Urothelium cell line (cell line): ENCODE measurements around the gene C1QTNF1.

ENCODE experiments used
- DNase-seq: peaks from one replicate; pipeline ENCODE4 v3.0.0; 2011; ENCODE audit warnings: low spot score, mixed read lengths
- FAIRE-seq: peaks from 2 replicates; lab custom pipeline; 2011; peaks lifted over from hg19 to GRCh38; lab: Jason Lieb, UNC

C1QTNF1 gene

GRCh38 chr17:79003661-79004411 lies 20.1 kb upstream of the C1QTNF1 start:
- FAIRE-seq = no peak
- no peak for DNase-seq

DNA sequence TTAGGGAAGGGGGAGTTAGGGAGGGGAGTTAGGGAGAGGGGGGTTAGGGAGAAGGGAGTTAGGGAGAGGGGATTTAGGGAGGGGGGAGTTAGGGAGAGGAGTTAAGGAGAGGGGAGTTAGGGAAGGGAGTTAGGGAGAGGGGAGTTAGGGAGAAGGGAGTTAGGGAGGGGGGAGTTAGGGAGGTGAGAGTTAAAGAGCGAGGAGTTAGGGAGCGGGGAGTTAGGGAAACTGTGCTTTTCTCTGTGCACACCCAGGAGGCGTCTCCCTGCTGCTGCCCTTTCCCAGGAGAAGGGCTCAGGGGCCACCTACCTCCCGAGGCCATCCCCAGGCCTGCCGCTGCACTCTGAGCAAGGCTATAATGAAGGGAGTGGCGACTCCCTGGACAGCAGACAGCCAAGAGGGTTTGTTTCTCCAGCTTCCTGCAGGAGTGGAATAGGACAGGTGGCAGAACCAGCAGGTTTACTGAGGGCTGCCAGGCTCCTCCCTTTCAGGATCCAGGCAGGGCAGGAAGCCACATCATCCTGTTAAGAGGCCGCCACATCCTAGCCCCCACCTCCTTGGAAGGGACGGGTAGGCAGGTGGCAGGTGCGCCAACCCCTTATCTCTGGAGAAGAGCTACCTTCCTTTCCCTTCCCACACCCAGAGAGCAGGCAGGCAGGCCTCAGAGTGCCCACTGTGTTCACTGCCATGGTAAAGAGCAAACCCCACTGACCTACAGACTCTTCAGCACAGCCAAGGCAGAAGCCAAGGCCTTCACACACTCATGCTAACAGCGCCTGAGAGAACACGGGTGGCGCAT lies 18.7 kb upstream of the C1QTNF1 start:
- FAIRE-seq (no peak), DNase-seq (no peak)

- FAIRE-seq = peak; percentile 27
- DNase-seq = no peak
Observed at GRCh38 chr17:79006046-79006445, 17.9 kb upstream of the C1QTNF1 start.

DNA sequence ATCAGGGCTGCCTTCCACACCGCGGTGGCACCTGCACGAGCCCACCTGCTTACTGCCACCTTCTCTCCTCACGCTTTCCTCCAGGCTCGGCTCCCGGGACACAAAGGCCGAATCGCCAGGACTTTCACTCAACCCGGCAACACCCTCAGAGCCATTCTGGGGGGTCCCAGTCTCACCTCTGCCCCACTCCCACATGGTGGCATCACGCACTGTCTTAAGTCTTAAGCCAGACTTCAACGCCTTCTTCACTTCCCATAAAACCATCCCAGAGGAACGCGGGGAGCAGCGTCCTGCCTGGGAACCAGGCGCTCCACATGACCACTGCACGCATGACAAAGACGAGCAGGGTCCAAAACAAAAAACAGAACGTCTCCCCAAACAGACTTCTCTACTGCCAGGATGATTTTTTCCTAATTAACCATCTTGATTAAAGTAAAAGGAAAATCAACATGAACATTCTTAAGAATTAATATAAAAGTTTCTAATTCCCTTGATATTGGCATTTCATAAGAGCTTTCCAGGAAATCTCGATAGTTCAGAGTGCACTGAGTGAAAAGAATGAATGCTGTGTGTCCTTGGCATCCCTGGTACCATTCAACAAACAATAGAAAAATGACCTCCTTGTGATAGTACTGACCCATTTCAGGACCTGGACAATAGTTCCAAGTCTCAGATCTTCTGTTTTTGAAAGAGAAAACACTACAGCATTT lies 17.0 kb upstream of the C1QTNF1 start:
- DNase-seq (no peak), FAIRE-seq (no peak)

GRCh38 chr17:79007504-79008381 lies 16.2 kb upstream of the C1QTNF1 start:
- DNase-seq = no peak
- FAIRE-seq = no peak

GRCh38 chr17:79008666-79009387 lies 15.1 kb upstream of the C1QTNF1 start:
- DNase-seq = no peak
- no peak for FAIRE-seq

- peak; percentile 99 for DNase-seq
- peak; percentile 79 for FAIRE-seq
Observed at GRCh38 chr17:79009397-79010303, 14.3 kb upstream of the C1QTNF1 start, which contains the start of gene CANT1. Gene CANT1 (minus strand): TSS chr17:79009764. CDS start chr17:78997622, 12,142 bp downstream.

- DNase-seq (no peak), FAIRE-seq (no peak)
Observed at GRCh38 chr17:79010304-79010646, 13.7 kb upstream of the C1QTNF1 start.

DNA sequence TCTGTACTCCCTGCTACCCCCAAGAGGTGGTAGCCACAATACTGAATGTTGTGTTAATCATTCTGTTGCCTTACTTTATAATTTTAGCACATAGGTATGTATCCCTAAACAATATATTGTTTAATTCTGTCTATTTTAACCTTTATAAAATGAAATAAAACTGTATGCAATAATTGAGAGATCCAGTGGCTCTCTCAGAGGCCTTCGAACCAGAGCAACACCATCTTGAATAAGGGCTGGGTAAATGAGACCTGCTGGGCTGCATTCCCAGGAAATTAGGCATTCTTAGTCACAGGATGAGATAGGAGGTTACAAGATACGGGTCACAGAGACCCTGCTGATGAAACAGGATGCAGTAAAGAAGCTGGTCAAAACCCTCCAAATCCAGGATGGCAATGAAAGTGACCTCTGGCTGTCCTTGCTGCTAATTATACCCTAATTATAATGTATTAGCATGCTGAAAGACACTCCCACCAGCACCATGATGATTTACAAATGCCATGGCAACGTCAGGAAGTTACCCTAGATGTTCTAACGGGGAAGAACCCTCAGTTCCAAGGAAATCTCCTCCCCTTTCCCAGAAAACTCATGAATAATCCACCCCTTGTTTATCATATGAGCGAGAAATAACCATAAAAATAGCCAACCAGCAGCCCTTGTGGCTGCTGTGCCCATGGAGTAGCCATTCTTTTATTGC lies 12.4 kb upstream of the C1QTNF1 start:
- FAIRE-seq (no peak), DNase-seq (no peak)

DNA sequence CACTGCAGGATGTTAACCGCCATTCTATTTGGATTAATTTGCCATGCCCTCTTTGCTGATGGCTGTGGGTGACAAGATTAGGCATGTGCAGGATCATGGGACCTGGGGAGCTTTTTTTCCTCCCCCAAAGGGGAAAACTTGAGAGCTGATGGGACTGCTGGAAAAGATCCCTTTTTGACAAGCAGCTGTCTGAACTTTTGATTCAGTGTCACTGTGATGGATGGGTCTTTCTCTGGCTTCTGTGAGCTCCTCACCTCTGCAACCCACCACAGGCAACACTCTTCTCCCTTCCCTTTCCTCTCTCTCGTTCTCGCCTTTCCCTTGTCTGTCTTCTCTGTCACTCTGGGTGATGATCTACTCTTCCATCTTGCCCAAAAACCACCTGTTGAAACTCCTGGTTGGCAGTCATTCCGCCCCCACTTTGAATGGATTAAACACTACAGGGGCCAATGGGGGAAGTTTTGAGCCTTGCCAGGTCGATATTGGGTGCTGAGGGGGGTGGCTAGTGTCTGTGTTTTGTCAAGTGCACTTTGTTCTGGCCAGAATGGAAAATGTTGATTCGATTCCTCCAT lies 11.3 kb upstream of the C1QTNF1 start:
- no peak for FAIRE-seq
- DNase-seq = no peak

DNA sequence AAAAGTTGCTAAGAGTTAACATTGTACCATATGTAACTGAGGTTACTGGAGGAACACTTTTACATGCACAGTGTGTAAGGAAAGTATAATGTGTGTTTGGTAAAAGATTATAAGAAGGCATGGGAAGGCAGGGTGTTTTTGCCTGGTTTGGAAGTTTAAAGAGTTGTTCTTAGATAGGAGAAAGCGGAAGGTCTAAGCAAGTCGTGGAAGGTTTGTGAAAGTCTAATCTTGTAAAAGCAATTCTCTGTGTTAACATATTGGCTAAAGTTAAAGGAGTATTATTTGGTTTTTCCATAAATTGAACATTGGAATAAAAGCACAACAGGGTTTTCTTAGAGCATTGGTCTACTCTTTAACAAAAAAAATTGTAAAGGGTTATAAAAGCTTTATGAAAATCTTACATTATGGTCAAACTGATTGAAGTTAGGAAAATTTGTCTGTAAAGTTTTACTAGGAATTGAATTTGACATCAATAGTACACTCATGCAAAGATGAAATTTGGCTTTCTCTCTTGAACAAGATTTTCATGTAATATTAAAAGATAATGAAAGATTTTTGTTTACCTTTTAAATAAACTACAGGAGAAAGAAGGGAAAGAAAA lies 9.7 kb upstream of the C1QTNF1 start:
- DNase-seq (no peak), FAIRE-seq (no peak)

DNA sequence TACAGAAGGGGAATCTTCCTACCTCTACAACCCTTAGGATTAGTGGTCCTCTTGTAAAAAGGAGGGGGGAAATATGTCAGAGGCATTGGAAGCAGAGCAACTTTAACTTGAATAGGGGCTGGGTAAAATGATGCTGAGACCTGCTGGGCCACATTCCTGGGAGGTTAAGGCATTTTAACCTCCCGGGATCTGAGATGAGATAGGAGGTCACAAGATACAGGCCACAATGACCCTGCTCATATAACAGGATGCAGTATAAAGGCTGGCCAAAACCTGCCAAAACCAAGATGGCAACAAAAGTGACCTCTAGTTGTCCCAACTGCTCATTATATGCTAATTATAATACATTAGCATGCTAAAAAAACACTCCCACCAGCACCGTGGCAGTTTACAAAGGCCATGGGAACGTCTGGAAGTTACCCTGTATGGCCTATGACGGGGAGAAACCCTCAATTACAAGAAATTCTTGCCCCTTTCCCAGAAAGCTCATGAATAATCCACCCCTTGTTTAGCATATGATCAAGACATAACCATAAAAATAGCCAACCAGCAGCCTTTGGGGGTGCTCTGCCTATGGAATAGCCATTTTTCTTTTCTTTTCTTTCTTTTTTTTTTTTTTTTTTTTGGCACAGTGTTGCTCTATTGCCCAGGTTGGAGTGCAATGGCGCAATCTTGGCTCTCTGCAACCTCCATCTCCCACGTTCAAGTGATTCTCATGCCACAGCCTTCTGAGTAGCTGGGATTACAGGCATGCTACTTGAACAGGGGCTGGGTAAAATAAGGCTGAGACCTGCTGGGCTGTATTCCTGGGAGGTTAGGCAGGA lies 6.2 kb upstream of the C1QTNF1 start:
- no peak for FAIRE-seq

GRCh38 chr17:79018370-79018695 lies 5.6 kb upstream of the C1QTNF1 start:
- FAIRE-seq (no peak), DNase-seq (no peak)

More for the DNA sequence above, 6.2 kb upstream of the C1QTNF1 start:
- DNase-seq = no peak

DNA sequence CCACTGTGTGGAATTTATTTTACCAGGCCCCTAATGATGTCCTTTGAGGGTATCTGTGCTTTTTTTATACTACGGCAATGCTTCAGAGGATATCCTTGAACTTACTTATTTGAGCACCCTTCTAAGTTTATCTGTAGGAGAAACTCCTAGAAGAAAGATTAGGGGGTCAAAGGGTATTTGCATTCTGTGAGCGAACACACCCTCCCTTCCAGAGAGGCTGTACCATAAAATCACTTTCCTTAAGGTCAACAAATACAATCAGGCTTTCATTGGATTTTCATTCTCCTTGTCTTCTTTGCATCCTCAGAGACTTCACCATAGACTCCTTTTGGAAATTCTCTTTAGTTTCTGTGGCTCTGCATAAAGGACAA lies 4.7 kb upstream of the C1QTNF1 start:
- FAIRE-seq (no peak), DNase-seq (no peak)

- peak; percentile 53 for DNase-seq
- peak; percentile 5 for FAIRE-seq
Observed at GRCh38 chr17:79019632-79020584, 4.1 kb upstream of the C1QTNF1 start.
